K562 (cell line): Measurements from ENCODE around the gene GLRA3. TPM values are rescaled to one million over a fixed set of nuclear protein-coding genes. Genes with fewer than 3 reads are reported as not detected.

Source experiments
- ATAC-seq: fragments of 200-7000 bp; cut with Tn5 transposase; 3 replicates; pipeline ENCODE4 v1.9.1; 2020; ENCODE audit warnings: moderate library complexity
- BruUV-seq: library from RNA; stranded (reverse); fragments of 400-500 nt; replicated peaks from 2 replicates; lab custom pipeline; 2021; lab: Mats Ljungman, UMichigan
- CTCF ChIA-PET: fragments of 300-600 bp; formaldehyde crosslinking; extraction: SDS; loops from one replicate; lab custom pipeline; 2021; ENCODE audit warnings: low intra/inter-chr PET ratio; lab: Yijun Ruan, JAX
- POLR2A ChIA-PET: fragments of 300-600, 350-650 bp; sonication (Branson Sonifier 250); formaldehyde crosslinking; extraction: SDS; loops from one replicate; lab custom pipeline; 2021; ENCODE audit warnings: antibody characterized with exemption, inconsistent platforms; lab: Yijun Ruan, JAX
- DNase-seq, 4 experiments: peaks; one replicate each; pipeline versions ENCODE4 v3.0.0 to v3.0.0-alpha.2; 2011 to 2018; ENCODE audit warnings: low spot score in 3 of 4, mixed read lengths in 3 of 4; ENCODE audit errors: extremely low read depth in 1 of 4
- FAIRE-seq: peaks from 2 replicates; lab custom pipeline; 2011; peaks lifted over from hg19 to GRCh38; lab: Jason Lieb, UNC
- H2AFZ ChIP-seq: 2 replicates; pipeline ENCODE4 v1.6.0; 2011; ENCODE audit warnings: low read depth, low read length, control low read depth, inconsistent platforms
- H3K27ac ChIP-seq: fragments of 200-600 bp; 3 replicates; pipeline ENCODE4 v1.8.0; 2011; ENCODE audit warnings: low read depth, mild to moderate bottlenecking, control low read depth, inconsistent platforms, low read length, moderate library complexity, mixed read lengths; ENCODE audit errors: extremely low read depth
- H3K27me3 ChIP-seq, 2 experiments: fragments of 300-600 bp in 1 of 2; 2 replicates in 1 of 2; 3 replicates in 1 of 2; pipeline versions ENCODE4 v1.6.0 to v1.8.0; 2011; ENCODE audit warnings: inconsistent platforms in 2 of 2, low read length in 2 of 2, mild to moderate bottlenecking in 1 of 2, mixed read lengths in 1 of 2, moderate library complexity in 1 of 2; ENCODE audit not compliant: control insufficient read depth in 2 of 2, insufficient read depth in 2 of 2
- H3K36me3 ChIP-seq: fragments of 300-600 bp; 3 replicates; pipeline ENCODE4 v1.8.0; 2011; ENCODE audit warnings: mild to moderate bottlenecking, low read length, inconsistent platforms; ENCODE audit not compliant: control insufficient read depth, insufficient read depth
- H3K4me1 ChIP-seq, 2 experiments: fragments of 200-600 bp in 1 of 2; replicated peaks in 1 of 2; 2 replicates in 1 of 2; 3 replicates in 1 of 2; pipeline versions ENCODE4 v1.5.1 to v1.8.0; 2011; ENCODE audit warnings: inconsistent platforms in 2 of 2, low read length in 2 of 2, mild to moderate bottlenecking in 1 of 2, mixed read lengths in 1 of 2, moderate library complexity in 1 of 2; ENCODE audit not compliant: control insufficient read depth in 2 of 2, insufficient read depth in 2 of 2
- H3K4me2 ChIP-seq: 2 replicates; pipeline ENCODE4 v1.6.1; 2011; ENCODE audit warnings: low read length, control low read depth, inconsistent platforms, mixed read lengths; ENCODE audit not compliant: insufficient read depth
- H3K4me3 ChIP-seq: fragments of 200-600 bp; sonication (generic), shearing (Covaris generic); 2 replicates; pipeline ENCODE4 v1.5.1; 2016; ENCODE audit warnings: control low read depth, inconsistent platforms
- H3K79me2 ChIP-seq: fragments of 200-600 bp; 3 replicates; pipeline ENCODE4 v1.8.0; 2011; ENCODE audit warnings: low read length, inconsistent platforms; ENCODE audit not compliant: control insufficient read depth, insufficient read depth
- H3K9ac ChIP-seq, 2 experiments: 2 replicates each; pipeline versions ENCODE4 v1.6.0 to v1.6.1; 2011; ENCODE audit warnings: low read depth in 2 of 2, low read length in 2 of 2, control low read depth in 1 of 2, inconsistent platforms in 1 of 2, mild to moderate bottlenecking in 1 of 2, mixed read lengths in 1 of 2; ENCODE audit not compliant: insufficient read depth in 1 of 2
- H3K9me1 ChIP-seq: one replicate; pipeline ENCODE4 v1.6.0; 2011; ENCODE audit warnings: inconsistent platforms, mild to moderate bottlenecking, low read length, moderate library complexity; ENCODE audit not compliant: control insufficient read depth, insufficient read depth
- H3K9me3 ChIP-seq: replicated peaks from 2 replicates; pipeline ENCODE4 v1.5.1; 2011; ENCODE audit warnings: low read depth, low read length, inconsistent platforms; ENCODE audit not compliant: control insufficient read depth, insufficient read depth
- H4K20me1 ChIP-seq: replicated peaks from 2 replicates; pipeline ENCODE4 v1.6.1; 2011; ENCODE audit warnings: low read length, inconsistent platforms, mixed read lengths; ENCODE audit not compliant: control insufficient read depth, insufficient read depth
- BRD4 ChIP-seq: fragments of 200-600 bp; sonication (generic); IDR thresholded peaks from 2 replicates; pipeline ENCODE4 v1.6.1; 2017; ENCODE audit warnings: inconsistent platforms
- CREM ChIP-seq: IDR thresholded peaks from 2 replicates; pipeline ENCODE4 v1.6.1; 2014; ENCODE audit warnings: antibody characterized with exemption, low read depth
- HNRNPUL1 ChIP-seq: fragments of 200-400 bp; formaldehyde crosslinking; IDR thresholded peaks from 2 replicates; pipeline ENCODE4 v1.6.1; 2017; ENCODE audit warnings: low read length
- PYGO2 ChIP-seq: fragments of 450-650 bp; IDR thresholded peaks from 2 replicates; pipeline ENCODE4 v1.6.1; 2016; ENCODE audit warnings: mild to moderate bottlenecking, missing genetic modification characterization, moderate library complexity, missing compliant biosample characterization
- SMAD4 ChIP-seq: fragments of 250-450 bp; sonication (Bioruptor Pico); conservative IDR thresholded peaks from 2 replicates; pipeline ENCODE4 v1.8.0; 2021; ENCODE audit warnings: inconsistent platforms, mild to moderate bottlenecking, moderate library complexity
- XRCC4 ChIP-seq: IDR thresholded peaks from one replicate; pipeline ENCODE4 v1.6.1; 2011; ENCODE audit not compliant: insufficient read depth, insufficient read length; ENCODE audit errors: extremely low read depth
- ZNF24 ChIP-seq: fragments of 450-650 bp; IDR thresholded peaks from 2 replicates; pipeline ENCODE4 v1.6.1; 2016
- WGBS: fragments of 100-300 bp; shearing (Covaris generic); methylation state at CpG from one replicate; pipeline ENCODE4 v1.1.6; 2016; ENCODE audit warnings: low coverage, mixed read lengths; ENCODE audit not compliant: insufficient coverage; ENCODE audit errors: missing lambda C conversion rate; 5-methylcytosine and 5-hydroxymethylcytosine counted together
- in situ Hi-C: fragments of 300-500 bp; cut with MboI; formaldehyde crosslinking; loops from 4 replicates; pipeline ENCODE4 v1.15.0; 2018; ENCODE audit warnings: inconsistent platforms, mixed read lengths
- intact Hi-C: fragments of 100-400 bp; cut with micrococcal nuclease; formaldehyde crosslinking; loops from 2 replicates; pipeline ENCODE4 v1.14.2; 2022
- polyA plus RNA-seq, 8 experiments: library from polyadenylated mRNA; depleted of rRNA in 4 of 8; stranded (reverse) in 5 of 8; unstranded in 3 of 8; fragments of >200 nt; fragmentation: Nextera tagmentation in 2 of 8; fragmentation: Illumina TruSeq in 1 of 8; extraction: Ambion mirVana in 2 of 8; extraction: Trizol in 1 of 8; gene quantifications; 2 replicates each; pipeline versions ENCODE4 v1.2.1 to v1.2.3, GENCODE V29; 2011 to 2014; ENCODE audit warnings: inconsistent platforms in 1 of 8, missing spikeins in 1 of 8
- total RNA-seq, 7 experiments: library from RNA; depleted of rRNA in 6 of 7; stranded (reverse); fragments of >200 nt in 6 of 7; fragmentation: Illumina TruSeq in 2 of 7; extraction: Trizol in 2 of 7; gene quantifications; 2 replicates each; pipeline versions ENCODE4 v1.2.1 to v1.2.3, GENCODE V29; 2011 to 2021; ENCODE audit warnings: low replicate concordance in 1 of 7
- TF ChIP-seq, protein P1 (sequence below): fragments of 250-450 bp; sonication (Bioruptor Pico); IDR thresholded peaks from 2 replicates; pipeline ENCODE4 v1.8.0; 2021; ENCODE audit warnings: moderate library complexity, mild to moderate bottlenecking, inconsistent platforms

Gene GLRA3
- total and polyA plus RNA-seq, 9 of the 15 experiments (the other 6 are each of a cell fraction or from before 2014, with no cell fraction given) = 0.06 to 0.14 (median 0.08) TPM; not detected in 2

DNA sequence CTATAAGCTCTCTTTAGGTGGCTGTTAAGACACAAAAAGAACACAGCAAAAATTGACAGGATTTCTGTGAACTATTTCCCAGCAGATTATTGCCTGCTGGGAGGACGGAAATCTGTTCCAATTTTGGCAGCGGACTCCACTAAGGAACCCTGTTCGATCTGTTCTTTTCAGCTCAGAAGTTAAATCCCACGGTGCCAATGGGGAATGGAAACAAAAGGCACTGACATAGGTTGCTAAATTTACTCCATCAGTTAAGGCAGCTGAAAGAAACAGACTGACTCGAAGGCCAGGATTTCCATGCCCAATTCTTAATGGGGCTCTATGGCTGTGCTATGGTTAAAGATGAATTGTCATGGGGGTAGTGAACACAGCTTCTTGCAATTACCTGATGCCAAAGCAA is 180.2 kb downstream of the GLRA3 start:
- Histone ChIP-seq H3K4me1 (no peaks in the 10 kb centered on the region), H3K27ac (no peak overlapping the region), H3K9me1 (no peaks in the 10 kb centered on the region), H3K9ac (no peak overlapping the region), H3K27me3 (no peaks in the 10 kb centered on the region), H4K20me1 (no peaks in the 10 kb centered on the region), H2AFZ (peak overlapping the region; percentile 40; the same call in 1 of the 2 replicates), H3K4me2 (no peak overlapping the region), H3K79me2 (no peaks in the 10 kb centered on the region), H3K9me3 (no peaks in the 10 kb centered on the region), H3K36me3 (no peaks in the 10 kb centered on the region), H3K4me3 (no peak overlapping the region)
- in situ Hi-C loops (no loop called here), intact Hi-C loops (no loop called here)
- no TSS peak for BruUV-seq
- ChIA-PET POLR2A (interaction anchor here (1.1 kb wide), 1 partner anchor 8 kb away, joined by 4 read pairs; no protein-coding TSS in a partner anchor), CTCF (no interaction called here)
- ATAC-seq (no peak), FAIRE-seq (no peak), DNase-seq (no peak)
- no peak for TF ChIP-seq CREM
- TF ChIP-seq PYGO2 (tag) = no peak
- TF ChIP-seq HNRNPUL1 = no peak
- TF ChIP-seq BRD4 = no peak
- TF ChIP-seq XRCC4 = no peak
- no peak for TF ChIP-seq ZNF24
- WGBS = 74% methylated on average over 5 of the region's 5 CpGs

DNA sequence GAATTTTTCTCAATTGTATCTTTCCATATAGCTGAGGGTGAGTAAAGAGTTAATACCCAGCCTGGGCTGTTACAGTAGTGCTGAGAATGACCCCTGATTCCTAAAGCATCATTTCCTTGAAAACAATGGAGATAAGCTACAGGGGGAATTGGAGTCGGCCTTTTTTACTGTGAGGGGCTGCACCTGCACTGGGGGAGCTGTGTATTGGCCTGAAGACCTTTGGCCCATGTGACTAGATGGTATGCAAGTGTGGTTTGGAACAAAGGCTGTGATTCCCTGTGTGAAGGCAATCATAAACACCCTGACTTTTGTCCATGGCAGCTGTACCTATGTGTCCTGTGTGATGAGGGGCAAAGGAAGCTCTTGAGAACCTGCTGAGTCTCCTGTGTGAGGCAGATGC is 182.7 kb downstream of the GLRA3 start:
- Histone ChIP-seq H3K36me3 (no peaks in the 10 kb centered on the region), H4K20me1 (no peaks in the 10 kb centered on the region), H3K4me2 (no peak overlapping the region), H3K9me3 (no peaks in the 10 kb centered on the region), H3K27me3 (no peaks in the 10 kb centered on the region), H3K4me3 (no peak overlapping the region), H3K27ac (no peak overlapping the region), H3K4me1 (no peaks in the 10 kb centered on the region), H3K9me1 (no peaks in the 10 kb centered on the region), H3K79me2 (no peaks in the 10 kb centered on the region), H3K9ac (no peak overlapping the region), H2AFZ (no peak overlapping the region)
- no peak; the same call in 1 of the 3 replicates for ATAC-seq
- DNase-seq = no peak
- TF ChIP-seq, protein P1, sequence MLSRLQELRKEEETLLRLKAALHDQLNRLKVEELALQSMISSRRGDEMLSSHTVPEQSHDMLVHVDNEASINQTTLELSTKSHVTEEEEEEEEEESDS = no peak
- TF ChIP-seq SMAD4 = no peak
- intact Hi-C loops = no loop called here
- in situ Hi-C loops = no loop called here
- ChIA-PET CTCF (no interaction called here), POLR2A (interaction anchor here (1.0 kb wide), 1 partner anchor 50 kb away, joined by 3 read pairs; no protein-coding TSS in a partner anchor)
- no TSS peak for BruUV-seq
- FAIRE-seq = no peak
- WGBS = 21% methylated on average over 1 of the region's 1 CpG
